GM21576 (cell line): ENCODE data around the gene FBXO10.

Source experiments
- ATAC-seq: cut with Tn5 transposase; IDR thresholded peaks from one replicate; pipeline ENCODE4 v1.9.1; 2021; ENCODE audit warnings: mild to moderate bottlenecking, moderate library complexity; ENCODE audit not compliant: unreplicated experiment

Gene FBXO10

GRCh38 chr9:37551468-37551867 is 24.7 kb downstream of the FBXO10 start:
- ATAC-seq = no peak

DNA sequence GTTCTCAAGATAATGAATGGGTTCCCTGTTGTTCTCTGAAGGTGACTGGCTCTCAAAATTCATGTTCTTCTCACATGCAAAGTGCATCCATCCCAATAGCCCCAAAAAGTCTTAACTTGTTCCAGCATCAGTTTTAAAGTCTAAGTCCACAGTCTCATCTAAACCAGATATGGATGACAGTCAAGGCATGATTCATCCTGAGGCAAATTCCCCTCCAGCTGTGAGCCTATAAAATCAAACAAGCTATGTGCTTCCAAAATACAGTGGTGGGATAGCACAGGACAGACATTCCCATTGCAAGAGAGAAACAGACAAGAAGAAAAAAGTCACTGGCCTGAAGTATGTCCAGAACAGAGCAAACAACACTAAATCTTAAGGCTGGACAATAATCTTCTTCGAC is 25.4 kb downstream of the FBXO10 start:
- ATAC-seq = no peak

DNA sequence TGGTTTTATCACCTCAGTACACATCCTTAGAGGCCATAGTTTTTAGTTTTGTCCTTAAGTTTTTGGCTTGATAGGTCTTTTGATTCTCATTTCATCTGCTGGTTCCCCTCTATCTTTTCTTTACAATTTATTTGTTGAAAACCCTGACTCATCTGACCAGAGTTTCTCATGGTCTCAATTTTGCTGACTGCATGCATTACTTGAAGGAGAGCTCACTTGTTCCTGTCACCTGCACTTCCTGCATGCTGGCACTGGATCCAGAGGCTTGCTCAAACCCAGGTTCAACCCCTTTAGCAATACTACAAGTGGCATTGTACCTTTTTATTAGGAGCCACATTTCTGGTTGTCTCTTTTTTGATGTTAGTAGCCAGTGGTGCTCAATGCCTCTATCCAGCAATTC is 26.7 kb downstream of the FBXO10 start:
- no peak for ATAC-seq

DNA sequence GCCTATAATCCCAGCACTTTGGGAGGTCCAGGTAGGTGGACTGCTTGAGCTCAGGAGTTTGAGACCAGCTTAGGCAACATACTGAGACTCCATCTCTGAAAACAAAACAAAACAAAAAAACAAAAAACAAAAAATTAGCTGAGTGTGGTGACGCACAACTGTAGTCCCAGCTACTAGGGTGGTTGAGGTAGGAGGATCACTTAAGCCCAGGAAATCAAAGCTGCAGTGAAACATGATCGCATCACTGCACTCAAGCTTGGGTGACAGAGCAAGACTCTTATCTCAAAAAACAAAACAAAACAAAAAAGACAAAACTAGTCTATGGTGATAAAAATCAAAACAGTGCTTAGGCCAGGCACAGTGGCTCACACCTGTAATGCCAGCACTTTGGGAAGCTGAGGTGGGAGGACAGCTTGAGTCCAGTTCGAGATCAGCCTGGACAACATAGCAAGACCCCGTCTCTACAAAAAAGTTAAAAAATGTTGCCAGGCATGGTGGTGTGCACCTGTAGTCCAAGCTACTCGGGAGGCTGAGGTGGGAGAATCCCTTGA is 28.8 kb downstream of the FBXO10 start:
- ATAC-seq = no peak

- ATAC-seq = no peak
Observed at GRCh38 chr9:37543468-37543867, 32.7 kb downstream of the FBXO10 start.

DNA sequence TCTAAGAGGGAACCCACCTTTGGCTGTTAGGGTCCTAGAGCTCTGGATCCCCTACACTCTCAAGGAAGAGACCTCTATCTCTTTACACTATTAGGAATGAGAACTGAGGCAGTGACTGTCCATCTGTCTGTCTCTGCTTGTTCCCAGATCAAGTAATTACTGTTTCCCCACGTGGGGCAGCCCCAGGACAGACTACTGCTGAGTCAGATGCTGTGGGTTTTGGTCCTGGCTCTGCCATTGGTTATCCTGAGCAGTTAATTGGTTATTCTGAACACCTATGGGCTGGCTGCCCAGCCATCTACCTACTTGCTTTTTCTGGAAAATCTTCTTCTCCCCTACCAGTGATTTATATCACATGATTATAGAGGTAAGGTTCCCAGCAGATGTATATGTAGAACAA is 33.3 kb downstream of the FBXO10 start:
- ATAC-seq = no peak

DNA sequence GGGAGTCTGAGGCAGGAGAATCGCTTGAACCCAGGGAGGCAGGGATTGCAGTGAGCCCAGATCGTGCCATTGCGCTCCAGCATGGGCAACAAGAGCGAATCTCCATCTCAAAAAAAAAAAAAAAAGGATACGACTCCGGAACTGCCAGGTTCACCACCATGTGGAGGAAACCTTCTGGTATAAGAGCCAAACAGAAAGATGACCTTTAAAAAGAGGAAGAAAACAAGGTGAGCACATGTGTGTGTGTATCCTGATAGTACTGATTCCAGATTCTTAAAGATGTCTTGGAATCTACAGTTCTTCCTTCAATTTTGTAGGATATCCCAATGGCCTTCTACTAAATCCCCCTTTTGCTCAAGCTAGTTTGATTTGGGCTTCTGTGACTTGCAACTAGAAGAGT is 33.7 kb downstream of the FBXO10 start:
- ATAC-seq = no peak

DNA sequence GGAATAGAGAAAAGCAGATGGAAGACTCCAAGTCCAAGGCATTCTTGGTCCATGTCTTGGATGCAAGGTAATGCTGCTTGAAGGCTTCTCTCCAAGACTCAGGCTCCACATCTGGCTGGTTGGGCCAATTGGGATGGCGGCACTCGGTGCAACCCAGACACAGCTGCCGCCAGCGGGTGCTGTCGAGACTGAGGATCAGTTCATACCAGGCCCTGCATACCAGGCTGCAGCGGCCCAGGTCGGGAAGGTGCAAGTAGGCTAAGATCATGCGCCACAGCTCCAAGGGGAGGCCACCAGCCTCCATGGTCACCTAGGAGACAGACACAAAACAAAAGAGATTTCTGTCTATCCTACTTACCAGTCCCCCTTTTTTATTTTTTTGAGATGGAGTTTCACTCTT is 34.7 kb downstream of the FBXO10 start:
- no peak for ATAC-seq

DNA sequence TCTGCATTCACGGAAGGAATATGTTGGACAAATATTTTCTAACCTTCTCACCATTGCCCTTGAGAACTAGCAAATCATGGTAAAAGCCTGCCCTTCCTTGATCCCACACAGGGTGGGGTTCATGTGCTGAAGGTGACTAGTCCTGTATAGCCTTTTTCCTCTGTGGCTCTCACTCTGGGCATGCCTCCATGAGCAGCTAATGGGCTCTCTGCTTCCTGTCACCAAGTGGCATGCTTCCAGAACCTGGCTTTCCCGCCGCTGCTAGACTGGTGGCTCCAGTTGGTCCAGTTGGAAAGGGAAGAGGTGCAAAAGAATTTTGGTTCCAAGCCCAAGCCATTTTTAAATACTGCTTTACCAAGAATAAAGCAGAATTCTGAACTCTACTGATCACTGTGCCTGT is 35.5 kb downstream of the FBXO10 start:
- no peak for ATAC-seq

DNA sequence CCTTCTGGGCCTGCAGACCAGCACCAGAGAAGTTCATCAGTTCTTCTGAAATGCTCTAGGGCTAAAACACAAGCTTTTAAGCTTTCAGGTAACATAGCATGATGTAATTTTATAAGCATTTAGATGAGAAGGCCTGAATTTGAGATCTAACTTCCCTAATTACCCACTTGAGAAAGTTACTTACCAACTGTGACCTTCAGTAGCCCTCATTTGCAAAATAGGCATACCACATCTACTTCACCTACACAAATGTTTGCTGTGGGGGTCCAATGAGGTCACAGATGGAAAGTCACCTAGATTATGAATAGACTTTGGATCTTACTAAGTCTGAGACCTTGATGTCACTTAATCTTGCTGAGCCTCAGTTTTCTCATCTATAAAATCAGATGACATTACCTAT is 36.5 kb downstream of the FBXO10 start:
- ATAC-seq = no peak

- no peak for ATAC-seq
Observed at GRCh38 chr9:37538099-37538498, 38.1 kb downstream of the FBXO10 start.

DNA sequence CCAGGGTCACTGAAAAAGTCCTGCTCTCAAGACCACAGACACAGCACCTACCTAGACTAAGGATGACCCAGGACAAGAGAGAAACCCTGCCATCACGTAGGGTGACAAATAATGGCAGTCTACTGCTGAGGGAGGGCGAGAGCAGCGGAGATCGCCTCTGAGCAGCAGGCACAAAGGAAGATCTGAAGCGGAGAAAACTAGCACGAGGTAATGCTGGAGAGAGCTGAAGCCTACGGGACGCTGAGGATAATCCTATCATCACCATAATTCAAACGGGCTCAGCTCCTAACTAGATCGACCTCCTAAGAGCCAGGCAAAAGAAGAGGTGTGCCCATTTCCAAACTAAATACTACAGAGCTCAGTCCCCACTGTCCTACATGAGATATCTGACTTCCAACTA is 41.3 kb downstream of the FBXO10 start:
- ATAC-seq = no peak

GRCh38 chr9:37534412-37534811 is 41.8 kb downstream of the FBXO10 start:
- ATAC-seq = no peak

DNA sequence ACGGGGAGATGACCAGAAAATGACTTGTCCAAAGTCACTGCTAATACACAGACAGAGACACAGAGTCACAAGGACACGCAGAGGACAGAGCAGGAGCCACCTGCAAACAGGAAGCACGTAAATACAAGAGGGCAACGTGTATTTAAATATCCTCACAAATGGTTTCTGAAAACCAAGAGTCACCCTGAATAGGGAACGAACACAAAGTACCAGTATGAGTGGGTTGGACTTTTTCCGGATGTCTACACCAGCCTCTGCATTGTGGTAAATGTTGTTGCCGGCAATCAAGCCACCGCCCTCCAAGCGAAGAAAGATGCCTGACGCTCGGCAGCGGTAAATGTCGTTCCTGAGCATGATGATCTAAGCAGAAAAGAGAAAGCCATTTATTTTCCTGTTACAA is 44.5 kb downstream of the FBXO10 start:
- peak; percentile 69 for ATAC-seq

DNA sequence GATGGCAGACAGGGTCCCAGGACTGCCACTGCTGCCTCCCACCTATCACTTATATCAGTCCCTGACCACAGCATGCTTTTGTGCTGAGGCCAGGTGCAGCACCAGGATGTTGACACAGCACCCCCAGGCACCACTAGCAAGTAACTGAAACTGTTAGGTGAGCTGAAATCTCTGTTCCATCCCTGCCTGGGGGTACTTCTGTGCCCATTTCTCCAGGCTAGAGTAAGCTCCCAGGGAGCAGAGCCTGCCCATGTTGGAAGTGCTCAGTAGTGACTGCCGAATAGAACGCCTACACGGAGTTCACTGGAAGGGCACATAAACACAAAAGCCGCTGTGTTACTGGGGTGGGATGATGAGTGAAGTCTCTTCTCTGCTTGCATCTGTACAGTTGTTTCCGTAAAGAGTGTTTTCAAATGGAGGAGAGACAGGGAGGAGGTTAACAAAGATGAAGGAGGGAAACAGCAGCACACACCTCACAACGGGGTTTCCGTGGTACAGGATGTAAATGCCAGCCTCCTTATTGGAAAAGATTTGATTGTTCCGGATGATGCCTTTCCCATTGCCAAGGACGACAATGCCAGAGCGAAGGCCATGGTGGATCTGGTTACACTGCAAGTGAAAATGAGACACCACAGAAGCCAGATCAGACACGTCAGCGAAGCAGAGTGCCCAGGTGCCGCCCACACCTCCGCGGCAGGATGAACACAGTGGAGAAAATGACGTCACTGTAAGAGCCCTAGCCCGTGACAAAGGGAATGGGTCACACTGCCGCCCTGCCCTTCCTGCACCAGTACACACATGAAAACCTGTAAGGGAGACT is 47.3 kb downstream of the FBXO10 start:
- peak; percentile 54 for ATAC-seq

GRCh38 chr9:37523916-37524315 is 52.3 kb downstream of the FBXO10 start:
- no peak for ATAC-seq

DNA sequence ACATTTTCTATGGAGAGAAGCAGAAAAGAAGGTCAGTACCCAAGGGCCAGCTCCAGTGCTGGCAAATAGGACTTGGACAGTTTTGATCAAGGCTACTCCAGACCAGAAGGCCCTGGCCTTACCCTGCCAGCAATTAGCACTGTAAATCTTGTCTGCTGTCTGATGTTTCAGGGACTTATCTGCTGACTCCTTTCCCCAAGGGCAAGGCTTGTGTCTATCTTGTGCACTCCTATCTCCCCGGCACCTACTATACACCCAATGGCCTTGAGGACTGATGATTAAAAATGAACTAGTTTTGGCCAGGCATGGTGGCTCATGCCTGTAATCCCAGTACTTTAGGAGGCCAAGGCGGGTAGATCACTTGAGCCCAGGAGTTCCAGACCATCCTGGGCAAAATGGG is 53.2 kb downstream of the FBXO10 start:
- no peak for ATAC-seq

- ATAC-seq = no peak
Observed at GRCh38 chr9:37521111-37521510, 55.1 kb downstream of the FBXO10 start.

- ATAC-seq = no peak
Observed at GRCh38 chr9:37520641-37521040, 55.5 kb downstream of the FBXO10 start.

DNA sequence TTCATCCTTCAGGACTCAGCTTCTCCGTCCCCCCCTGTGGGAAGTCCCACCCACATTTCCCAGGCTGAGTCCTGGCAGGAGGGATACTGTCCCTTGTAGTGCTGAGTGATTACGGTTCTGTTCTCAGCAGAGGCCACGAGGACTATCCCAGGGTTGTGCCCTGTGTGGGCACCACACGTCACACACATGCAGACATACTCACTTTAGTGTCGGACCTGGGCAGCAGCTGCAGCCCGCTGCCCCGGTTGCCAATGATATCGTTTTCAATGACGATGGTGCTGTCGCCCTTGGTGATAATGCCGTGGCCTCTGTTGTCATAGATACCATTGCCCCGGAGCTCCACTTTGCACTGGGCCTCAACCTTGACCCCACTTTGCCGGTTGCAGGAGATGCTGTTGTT is 58.3 kb downstream of the FBXO10 start:
- no peak for ATAC-seq

DNA sequence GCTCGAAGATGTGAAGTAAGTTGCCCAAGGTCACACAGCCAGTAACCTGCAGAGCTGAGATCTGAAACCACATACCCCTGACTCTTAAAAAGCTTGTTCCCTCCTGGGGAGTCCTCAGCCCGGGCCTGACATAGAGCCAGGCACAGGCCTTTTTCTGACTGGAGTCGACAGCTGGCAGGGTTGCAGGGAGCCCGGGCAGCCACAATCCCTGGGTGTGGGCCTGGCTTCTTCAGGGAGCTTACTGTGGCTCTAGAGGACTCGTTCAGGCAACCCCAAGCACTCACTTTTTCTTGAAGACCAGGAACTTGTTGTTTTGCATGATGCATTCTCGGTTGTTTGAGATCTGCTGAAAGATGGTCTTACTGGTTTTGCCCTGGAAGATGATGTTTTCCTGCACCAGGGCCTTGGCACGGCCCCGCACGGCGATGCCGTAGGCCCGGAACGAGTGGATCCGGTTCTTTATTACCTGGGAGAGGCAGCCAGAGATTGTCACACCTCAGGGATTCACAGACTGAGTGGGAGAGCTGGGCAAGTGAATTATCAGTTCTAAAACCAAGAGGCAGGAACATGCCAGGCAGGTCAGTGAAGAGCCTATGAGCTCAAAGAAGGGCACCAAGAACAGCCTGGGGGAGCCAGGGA is 60.4 kb downstream of the FBXO10 start:
- ATAC-seq = no peak

DNA sequence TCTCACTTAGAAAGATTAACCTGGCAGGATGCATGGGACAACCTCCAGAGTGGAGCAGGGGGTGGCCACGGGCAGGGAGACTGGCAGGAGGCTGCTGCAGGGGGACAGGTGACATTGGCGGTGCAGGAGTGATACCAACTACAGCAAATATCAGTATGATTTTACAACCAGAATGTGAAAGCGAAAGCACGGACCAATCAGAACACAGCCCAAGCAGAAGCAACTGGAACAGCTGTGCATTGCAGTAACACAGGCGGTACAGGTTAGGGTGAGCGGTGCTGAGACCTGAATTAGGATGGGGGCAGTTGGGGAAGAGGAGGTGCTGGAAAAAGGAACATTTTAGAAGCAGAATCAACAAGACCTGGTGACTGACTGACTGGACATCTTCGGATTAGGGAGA is 61.2 kb downstream of the FBXO10 start:
- ATAC-seq = no peak
